Stimulated activated CD4-positive, alpha-beta T cell treated with anti-CD3 and anti-CD28 coated beads, TNF-alpha, amount 100 ng/mL, for 4 hours (primary cell): Measurements from ENCODE around the gene HK3.
"Not testable (repeated sequence)": the region's sequence is repeated elsewhere in the genome, so short reads cannot be mapped to it uniquely, and the experiment has no call there.

Experiments used
- DNase-seq, 3 experiments: peaks; one replicate each; pipeline ENCODE4 v3.0.0-alpha.2; 2020; ENCODE audit warnings: low read depth in 3 of 3

The HK3 gene

GRCh38 chr5:176882567-176882903, 16.6 kb downstream of the HK3 start:
- DNase-seq = no peak

DNA sequence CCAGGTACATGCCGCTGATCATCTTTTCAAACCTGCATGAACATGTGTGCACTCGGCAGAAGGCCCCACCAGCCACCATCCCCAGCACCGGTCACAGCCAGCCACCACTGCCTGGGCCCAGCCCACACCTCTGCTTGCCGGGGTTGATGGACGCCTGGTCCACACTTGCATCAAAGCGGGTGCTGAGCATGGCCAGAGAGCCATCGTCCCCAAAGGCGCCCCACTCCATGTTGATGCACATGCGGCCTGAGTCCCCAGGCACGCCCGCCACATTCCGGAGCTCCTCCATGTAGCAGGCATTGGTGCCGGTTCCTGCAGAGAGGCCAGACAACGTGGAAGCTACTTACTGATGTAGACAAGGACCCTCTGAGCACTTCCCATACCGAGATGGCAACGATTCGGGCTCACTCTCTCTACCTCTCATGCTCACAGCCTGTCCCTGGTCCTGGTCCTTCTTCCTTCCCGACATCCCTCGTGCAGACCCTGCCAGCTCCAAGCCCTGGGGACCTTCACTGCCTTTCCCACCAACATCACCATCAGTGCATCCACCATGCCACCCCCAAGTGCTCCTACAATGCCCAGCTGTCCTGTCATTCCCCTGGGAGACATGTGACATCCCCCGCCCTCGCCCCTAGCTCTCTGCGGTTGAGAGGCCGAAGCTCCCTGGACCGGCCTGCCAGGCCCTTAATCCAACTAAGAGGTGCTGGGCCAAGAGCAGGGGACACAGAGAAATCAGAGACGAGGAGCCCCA, 17.2 kb downstream of the HK3 start:
- DNase-seq = no peak

- DNase-seq = no peak
These were observed 18.0 kb downstream of the HK3 start for GRCh38 chr5:176881021-176881749.

DNA sequence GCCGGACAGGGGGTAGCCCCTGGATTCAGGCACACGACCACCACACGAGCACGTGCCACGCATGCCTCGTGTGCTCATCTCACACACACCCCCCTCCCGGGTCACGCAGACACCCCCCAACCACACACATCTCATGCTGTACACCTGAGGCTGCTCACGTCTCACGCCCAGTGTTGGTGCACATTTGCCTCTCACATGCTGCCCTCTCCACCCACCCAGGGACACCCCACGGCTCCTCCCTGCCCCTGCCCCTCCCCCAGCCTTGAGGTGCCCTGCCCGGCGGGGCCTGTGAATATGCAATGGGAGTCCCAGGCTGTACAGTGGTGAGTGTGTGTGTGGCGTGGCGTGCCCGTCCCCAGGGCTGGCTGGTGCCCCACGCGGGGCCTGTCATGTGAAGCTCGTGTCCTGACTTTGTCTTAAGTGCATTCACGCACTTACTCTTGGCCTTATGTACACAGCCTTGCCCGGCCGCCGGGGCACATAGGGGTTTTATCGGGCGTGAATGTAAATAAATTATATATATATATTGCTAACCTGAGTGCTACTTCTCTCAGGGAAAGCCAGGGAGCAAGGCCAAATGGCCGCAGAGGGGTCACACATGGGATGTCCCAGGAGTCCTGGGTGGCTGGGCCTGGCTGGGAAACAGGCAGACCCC, 18.7 kb downstream of the HK3 start:
- no peak for DNase-seq

GRCh38 chr5:176879663-176880361, 19.3 kb downstream of the HK3 start:
- DNase-seq = no peak

DNA sequence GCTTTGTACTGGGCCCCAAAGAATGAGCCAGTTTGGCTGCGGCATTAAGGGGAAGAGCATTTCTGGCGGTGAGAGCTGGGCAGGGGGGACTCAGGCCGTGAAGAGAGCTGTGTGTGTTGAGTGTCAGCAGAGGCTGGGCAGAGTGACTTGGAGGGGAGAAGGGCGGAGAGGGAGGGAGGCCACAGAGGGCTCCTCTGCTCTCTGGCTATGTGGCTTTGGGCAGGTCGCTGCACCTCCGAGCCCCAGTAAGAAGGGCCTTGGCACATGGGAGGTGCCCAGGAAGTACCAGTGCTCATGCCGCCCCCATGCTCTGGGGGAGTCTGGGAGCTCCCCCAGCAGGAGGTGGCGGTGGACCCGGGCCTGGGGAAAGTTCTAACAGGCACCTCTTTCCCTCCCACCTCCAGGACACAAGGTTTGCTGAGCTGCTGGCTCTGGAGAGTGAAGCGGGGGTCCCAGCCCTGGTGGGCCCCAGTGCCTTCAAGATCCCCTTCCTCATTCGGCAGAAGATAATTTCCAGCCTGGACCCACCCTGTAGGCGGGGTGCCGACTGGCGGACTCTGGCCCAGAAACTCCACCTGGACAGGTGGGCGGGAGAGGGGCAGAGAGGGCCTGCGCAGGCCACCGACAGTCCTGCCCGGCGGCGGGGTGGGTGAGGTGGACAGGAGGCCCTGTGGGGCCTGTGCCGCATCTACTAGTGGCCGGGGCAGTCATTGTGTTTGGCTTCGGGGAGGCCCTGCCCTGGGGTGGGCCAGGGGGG, 20.1 kb downstream of the HK3 start:
- no peak for DNase-seq

DNA sequence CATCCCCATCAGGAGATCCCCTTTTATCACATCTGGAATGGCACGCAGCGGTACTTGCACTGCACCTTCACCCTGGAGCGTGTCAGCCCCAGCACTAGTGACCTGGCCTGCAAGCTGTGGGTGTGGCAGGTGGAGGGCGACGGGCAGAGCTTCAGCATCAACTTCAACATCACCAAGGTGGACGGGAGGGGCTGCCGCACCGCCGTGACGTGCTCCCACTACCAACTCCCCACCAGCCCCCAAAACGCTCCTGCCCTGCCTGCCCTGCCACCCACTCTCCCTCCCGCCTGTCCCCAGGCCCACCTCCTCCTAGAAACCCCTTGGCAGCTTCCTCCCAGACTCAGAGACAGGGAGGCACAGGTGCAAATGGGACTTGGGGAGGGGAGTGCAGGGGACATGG, 20.7 kb downstream of the HK3 start:
- DNase-seq = no peak

DNA sequence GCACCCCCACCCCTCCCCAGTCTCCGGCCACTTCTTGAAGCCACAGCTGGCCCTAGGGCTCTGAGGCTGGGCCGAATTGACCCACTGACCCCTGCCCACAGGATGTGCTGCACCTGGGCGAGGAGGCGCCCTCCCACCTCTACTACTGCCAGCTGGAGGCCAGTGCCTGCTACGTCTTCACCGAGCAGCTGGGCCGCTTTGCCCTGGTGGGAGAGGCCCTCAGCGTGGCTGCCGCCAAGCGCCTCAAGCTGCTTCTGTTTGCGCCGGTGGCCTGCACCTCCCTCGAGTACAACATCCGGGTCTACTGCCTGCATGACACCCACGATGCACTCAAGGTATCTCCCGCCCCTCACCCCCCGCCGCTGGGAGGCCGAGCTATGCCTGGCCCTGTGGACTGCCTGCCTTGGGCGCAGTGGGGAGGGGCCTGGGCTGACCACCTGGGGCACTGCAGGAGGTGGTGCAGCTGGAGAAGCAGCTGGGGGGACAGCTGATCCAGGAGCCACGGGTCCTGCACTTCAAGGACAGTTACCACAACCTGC, 21.3 kb downstream of the HK3 start:
- no peak for DNase-seq

GRCh38 chr5:176876506-176877431, 22.4 kb downstream of the HK3 start:
- no peak for DNase-seq

DNA sequence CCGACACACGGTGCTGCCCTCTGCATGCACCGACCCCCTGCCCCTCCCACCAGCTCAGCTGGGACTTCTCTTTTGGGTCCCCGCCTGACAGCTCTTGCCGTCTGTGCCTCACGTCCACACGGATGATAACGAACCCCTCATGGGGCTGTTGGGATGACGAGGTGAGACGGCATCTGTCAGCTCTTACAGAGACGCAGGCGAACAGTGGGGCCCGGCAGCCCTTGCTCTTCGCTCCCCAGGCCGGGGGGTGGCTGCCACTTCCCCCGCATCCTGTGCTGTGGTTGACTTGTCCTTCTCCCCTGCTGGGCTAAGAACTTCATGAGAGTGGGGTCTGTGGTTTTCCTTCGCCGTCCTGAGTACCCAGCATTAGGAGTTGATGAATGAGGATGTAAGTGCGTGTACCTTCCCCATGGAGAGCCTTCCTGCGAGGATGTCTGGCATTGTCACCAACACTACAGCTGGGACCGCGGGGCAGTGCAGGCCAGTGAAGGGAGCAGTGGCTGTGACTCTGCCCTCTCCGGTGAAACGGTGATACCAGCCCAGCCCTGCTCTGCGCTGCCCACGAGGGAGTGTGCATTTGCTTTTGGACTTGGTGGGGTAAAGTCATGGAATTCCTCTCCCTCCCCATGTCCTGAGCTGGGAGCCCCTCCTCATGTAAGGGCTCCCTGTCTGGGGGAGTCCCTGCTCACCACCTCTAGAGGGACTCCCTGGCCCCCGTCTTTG, 23.2 kb downstream of the HK3 start:
- DNase-seq = no peak

DNA sequence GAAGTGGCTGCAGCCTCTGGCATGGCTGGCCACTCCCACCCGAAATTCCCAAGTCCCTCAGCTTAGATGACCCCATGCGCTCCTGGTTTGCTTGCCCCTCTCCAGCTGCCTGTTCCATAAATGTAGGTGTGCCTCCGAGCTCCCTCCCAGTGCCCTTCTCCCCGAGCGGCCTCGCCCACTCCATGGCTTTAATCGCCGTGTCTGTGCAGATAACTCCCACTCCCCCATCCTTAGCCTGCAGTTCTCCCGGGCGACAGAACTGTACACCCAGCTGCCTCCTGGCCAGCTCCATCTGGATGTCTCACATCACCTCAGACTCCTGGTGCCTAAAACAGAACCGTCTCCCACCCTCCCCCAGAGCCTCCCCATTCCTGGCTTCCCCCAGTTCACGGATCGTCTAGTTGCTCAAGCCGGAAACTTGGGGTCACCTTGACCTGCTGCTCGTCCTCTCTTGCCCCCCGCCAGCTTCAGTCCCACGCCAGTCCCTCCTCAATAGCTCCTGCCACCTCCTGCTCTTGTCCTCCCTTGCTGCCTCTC, 24.1 kb downstream of the HK3 start:
- no peak for DNase-seq

DNA sequence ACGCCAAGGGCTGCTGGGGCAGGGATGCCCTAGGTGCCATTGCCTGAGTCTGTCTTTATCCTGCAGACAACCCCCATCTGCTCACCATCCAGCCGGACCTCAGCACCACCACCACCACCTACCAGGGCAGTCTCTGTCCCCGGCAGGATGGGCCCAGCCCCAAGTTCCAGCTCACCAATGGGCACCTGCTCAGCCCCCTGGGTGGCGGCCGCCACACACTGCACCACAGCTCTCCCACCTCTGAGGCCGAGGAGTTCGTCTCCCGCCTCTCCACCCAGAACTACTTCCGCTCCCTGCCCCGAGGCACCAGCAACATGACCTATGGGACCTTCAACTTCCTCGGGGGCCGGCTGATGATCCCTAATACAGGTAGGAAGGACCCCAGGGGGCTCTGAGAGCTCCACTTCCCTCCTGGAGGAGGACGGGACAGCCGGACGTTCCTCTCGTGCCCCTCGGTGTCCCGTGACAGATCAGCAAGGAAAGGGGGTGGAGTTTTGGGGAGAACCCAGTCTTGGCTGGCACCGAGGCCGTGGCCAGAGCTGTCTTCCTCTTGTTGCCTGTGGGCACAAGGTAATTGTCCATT, 24.9 kb downstream of the HK3 start:
- DNase-seq = no peak

GRCh38 chr5:176873541-176874172, 25.5 kb downstream of the HK3 start:
- no peak for DNase-seq

DNA sequence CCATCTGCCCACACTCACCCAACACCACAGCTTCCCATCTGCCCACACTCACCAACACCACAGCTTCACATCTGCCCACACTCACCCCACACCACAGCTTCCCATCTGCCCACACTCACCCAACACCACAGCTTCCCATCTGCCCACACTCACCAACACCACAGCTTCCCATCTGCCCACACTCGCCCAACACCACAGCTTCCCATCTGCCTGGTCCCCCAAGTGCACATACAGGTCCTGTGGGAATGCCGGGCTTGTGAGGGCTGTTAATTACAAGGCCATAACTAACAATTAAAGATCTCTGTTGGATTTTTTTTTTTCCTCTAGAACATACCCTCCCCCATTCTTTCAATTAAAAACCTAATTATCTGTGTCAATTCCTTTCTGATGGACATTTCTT, 26.1 kb downstream of the HK3 start:
- DNase-seq = not testable (repeated sequence)

DNA sequence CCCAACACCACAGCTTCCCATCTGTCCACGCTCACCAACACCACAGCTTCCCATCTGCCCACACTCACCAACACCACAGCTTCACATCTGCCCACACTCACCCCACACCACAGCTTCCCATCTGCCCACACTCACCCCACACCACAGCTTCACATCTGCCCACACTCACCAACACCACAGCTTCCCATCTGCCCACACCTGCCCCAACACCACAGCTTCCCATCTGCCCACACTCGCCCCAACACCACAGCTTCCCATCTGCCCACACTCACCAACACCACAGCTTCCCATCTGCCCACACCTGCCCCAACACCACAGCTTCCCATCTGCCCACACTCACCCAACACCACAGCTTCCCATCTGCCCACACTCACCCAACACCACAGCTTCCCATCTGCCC, 26.6 kb downstream of the HK3 start:
- not testable (repeated sequence) for DNase-seq

DNA sequence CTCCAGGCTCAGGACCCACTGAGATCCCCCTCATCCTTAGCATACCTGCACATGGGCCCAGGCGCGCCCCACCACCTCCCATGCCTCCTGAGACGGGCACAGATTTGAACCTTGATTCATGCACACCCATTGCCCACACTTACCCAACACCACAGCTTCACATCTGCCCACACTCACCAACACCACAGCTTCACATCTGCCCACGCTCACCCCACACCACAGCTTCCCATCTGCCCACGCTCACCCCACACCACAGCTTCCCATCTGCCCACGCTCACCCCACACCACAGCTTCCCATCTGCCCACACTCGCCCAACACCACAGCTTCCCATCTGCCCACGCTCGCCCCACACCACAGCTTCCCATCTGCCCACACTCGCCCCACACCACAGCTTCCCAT, 28.5 kb downstream of the HK3 start:
- DNase-seq = not testable (repeated sequence)

DNA sequence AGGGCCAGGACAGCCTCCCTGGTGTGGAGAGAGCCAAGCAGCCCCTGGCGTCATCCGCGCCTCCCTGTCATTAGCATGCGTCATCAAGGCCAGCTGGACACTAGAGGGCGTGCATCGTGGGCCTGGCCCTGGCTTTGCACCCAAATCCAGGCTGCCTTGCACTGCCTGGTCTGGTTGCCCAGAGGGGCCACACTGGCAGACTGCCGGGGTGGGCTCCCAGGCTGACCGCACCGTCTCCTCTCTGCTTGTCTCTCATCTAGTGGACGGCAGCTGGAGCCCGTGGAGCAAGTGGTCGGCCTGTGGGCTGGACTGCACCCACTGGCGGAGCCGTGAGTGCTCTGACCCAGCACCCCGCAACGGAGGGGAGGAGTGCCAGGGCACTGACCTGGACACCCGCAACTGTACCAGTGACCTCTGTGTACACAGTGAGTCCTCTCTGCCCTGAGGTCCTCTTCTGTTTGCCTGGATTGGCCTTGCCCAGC, 29.0 kb downstream of the HK3 start:
- DNase-seq = no peak

DNA sequence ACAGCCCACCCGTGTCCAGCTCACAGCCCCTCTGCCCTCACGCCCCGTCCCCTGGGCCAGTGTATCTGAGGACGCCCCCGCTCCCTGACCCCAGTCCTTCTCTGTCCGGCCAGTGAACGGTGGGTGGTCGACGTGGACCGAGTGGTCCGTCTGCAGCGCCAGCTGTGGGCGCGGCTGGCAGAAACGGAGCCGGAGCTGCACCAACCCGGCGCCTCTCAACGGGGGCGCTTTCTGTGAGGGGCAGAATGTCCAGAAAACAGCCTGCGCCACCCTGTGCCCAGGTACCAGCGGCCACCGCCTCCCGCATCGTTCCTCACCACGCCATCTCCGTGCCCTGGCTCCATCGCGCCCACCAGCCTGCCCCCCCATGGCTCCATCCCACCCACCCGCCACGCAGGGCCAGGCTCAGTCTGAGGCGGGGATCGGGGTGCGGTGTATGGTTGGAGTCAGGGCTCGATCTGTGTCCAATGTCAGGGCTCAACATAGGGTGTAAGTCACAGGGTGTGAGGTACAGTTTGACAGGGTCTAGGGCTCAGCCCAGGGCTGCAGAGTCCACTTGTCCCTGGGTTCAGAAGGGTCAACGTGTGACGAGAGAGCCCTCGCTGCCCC, 29.5 kb downstream of the HK3 start:
- DNase-seq = no peak
